ENCODE measurements around the gene HDAC4. TPM values are rescaled to one million over a fixed set of nuclear protein-coding genes. Genes with fewer than 3 reads are reported as not detected.

HDAC4 gene
- total RNA-seq, 1 experiment from 2014 or later, result 47.6 TPM

- TF ChIP-seq, protein P1, sequence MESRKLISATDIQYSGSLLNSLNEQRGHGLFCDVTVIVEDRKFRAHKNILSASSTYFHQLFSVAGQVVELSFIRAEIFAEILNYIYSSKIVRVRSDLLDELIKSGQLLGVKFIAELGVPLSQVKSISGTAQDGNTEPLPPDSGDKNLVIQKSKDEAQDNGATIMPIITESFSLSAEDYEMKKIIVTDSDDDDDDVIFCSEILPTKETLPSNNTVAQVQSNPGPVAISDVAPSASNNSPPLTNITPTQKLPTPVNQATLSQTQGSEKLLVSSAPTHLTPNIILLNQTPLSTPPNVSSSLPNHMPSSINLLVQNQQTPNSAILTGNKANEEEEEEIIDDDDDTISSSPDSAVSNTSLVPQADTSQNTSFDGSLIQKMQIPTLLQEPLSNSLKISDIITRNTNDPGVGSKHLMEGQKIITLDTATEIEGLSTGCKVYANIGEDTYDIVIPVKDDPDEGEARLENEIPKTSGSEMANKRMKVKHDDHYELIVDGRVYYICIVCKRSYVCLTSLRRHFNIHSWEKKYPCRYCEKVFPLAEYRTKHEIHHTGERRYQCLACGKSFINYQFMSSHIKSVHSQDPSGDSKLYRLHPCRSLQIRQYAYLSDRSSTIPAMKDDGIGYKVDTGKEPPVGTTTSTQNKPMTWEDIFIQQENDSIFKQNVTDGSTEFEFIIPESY (IDR thresholded peaks at IDR 0.05; ENCODE audit: extremely low read depth, insufficient replicate concordance, low read length), result no peak
- TF ChIP-seq CBX3 (IDR thresholded peaks at IDR 0.05; ENCODE audit: low read depth) (no peak), JUND (IDR thresholded peaks at IDR 0.05) (no peak), ZNF274 (IDR thresholded peaks at IDR 0.05; ENCODE audit: low read depth, low read length) (no peak)
Observed at GRCh38 chr2:239355724-239356123, 45.1 kb downstream of the HDAC4 start (continued).

- H3K9me2 ChIP-seq (ENCODE audit: insufficient read depth), result no peaks in the 10 kb centered on the region
- H3K79me2 ChIP-seq (ENCODE audit: insufficient read depth, low read length), result peaks cover 5% of the 10 kb centered on the region
- no peak overlapping the region for H3K9ac ChIP-seq (ENCODE audit: low read length)
- no peaks in the 10 kb centered on the region for H4K20me1 ChIP-seq (ENCODE audit: insufficient read depth)
- no peak overlapping the region for H3K27ac ChIP-seq (ENCODE audit: low read depth, low read length)
- 0 out of 4 replicates have a peak, but pooled peaks cover 2 to 7% of the 10 kb centered on the region in 2 experiments for H3K36me3 ChIP-seq (ENCODE audit: control insufficient read depth in 1 of 2, insufficient read depth in 2 of 2, low read length in 2 of 2)
- no TSS peak for BruUV-seq (replicated peaks)
- no peaks in the 10 kb centered on the region for H3K4me1 ChIP-seq (ENCODE audit: control insufficient read depth in 1 of 2, insufficient read depth in 2 of 2, low read length in 2 of 2)
- intact Hi-C loops (cut with micrococcal nuclease), result no loop called here
- ChIA-PET CTCF (no interaction called here), POLR2A (no interaction called here), RAD21 (ENCODE audit: low non-redundant PET in 1 of 2, low total read pairs in 2 of 2, uncharacterized antibody in 2 of 2, unreplicated experiment in 2 of 2) (no interaction called here)
- no peak overlapping the region for H2AFZ ChIP-seq (ENCODE audit: low read depth, low read length, poor library complexity, severe bottlenecking)
- ATAC-seq, result no peak
- no peak for DNase-seq (ENCODE audit: low read depth, low spot score)
- H3K4me3 ChIP-seq (replicated peaks in 1 of 2; ENCODE audit: low read depth in 1 of 2, low read length in 2 of 2), result no peak overlapping the region
- TF ChIP-seq, protein P2, sequence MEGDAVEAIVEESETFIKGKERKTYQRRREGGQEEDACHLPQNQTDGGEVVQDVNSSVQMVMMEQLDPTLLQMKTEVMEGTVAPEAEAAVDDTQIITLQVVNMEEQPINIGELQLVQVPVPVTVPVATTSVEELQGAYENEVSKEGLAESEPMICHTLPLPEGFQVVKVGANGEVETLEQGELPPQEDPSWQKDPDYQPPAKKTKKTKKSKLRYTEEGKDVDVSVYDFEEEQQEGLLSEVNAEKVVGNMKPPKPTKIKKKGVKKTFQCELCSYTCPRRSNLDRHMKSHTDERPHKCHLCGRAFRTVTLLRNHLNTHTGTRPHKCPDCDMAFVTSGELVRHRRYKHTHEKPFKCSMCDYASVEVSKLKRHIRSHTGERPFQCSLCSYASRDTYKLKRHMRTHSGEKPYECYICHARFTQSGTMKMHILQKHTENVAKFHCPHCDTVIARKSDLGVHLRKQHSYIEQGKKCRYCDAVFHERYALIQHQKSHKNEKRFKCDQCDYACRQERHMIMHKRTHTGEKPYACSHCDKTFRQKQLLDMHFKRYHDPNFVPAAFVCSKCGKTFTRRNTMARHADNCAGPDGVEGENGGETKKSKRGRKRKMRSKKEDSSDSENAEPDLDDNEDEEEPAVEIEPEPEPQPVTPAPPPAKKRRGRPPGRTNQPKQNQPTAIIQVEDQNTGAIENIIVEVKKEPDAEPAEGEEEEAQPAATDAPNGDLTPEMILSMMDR (IDR thresholded peaks at IDR 0.05 in 2 of 3, conservative IDR thresholded peaks at IDR 0.05 in 1 of 3; ENCODE audit: borderline replicate concordance in 1 of 3, insufficient read depth in 1 of 3, low read depth in 2 of 3, low read length in 2 of 3), result no peak
- TF ChIP-seq, protein P3, sequence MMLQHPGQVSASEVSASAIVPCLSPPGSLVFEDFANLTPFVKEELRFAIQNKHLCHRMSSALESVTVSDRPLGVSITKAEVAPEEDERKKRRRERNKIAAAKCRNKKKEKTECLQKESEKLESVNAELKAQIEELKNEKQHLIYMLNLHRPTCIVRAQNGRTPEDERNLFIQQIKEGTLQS (IDR thresholded peaks at IDR 0.05), result no peak
- TF ChIP-seq, protein P4, sequence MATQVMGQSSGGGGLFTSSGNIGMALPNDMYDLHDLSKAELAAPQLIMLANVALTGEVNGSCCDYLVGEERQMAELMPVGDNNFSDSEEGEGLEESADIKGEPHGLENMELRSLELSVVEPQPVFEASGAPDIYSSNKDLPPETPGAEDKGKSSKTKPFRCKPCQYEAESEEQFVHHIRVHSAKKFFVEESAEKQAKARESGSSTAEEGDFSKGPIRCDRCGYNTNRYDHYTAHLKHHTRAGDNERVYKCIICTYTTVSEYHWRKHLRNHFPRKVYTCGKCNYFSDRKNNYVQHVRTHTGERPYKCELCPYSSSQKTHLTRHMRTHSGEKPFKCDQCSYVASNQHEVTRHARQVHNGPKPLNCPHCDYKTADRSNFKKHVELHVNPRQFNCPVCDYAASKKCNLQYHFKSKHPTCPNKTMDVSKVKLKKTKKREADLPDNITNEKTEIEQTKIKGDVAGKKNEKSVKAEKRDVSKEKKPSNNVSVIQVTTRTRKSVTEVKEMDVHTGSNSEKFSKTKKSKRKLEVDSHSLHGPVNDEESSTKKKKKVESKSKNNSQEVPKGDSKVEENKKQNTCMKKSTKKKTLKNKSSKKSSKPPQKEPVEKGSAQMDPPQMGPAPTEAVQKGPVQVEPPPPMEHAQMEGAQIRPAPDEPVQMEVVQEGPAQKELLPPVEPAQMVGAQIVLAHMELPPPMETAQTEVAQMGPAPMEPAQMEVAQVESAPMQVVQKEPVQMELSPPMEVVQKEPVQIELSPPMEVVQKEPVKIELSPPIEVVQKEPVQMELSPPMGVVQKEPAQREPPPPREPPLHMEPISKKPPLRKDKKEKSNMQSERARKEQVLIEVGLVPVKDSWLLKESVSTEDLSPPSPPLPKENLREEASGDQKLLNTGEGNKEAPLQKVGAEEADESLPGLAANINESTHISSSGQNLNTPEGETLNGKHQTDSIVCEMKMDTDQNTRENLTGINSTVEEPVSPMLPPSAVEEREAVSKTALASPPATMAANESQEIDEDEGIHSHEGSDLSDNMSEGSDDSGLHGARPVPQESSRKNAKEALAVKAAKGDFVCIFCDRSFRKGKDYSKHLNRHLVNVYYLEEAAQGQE (IDR thresholded peaks at IDR 0.05; ENCODE audit: low read depth), result no peak
- TF ChIP-seq EZH2phosphoT487 (IDR thresholded peaks at IDR 0.05; ENCODE audit: borderline replicate concordance), result no peak
- no peak for TF ChIP-seq SIN3A (IDR thresholded peaks at IDR 0.05; ENCODE audit: low read depth)
- TF ChIP-seq CBX3 (IDR thresholded peaks at IDR 0.05; ENCODE audit: low read depth), result no peak
- TF ChIP-seq YY1 (IDR thresholded peaks at IDR 0.05; ENCODE audit: extremely low read depth, insufficient replicate concordance, low read depth, low read length), result no peak
- no peak for TF ChIP-seq POLR2A (IDR thresholded peaks at IDR 0.05; ENCODE audit: borderline replicate concordance, extremely low read depth, insufficient read depth, insufficient read length)
- no peak for TF ChIP-seq JUND (IDR thresholded peaks at IDR 0.05)
- H3K9me3 ChIP-seq (ENCODE audit: control insufficient read depth in 1 of 2, insufficient read depth in 1 of 2, low read depth in 1 of 2, low read length in 2 of 2), result peaks cover 8 to 10% of the 10 kb centered on the region in 2 experiments; a peak in 3 of 4 replicates
- no peak overlapping the region for H3K4me2 ChIP-seq (ENCODE audit: low read length)
- no peaks in the 10 kb centered on the region for H3K27me3 ChIP-seq (ENCODE audit: insufficient read depth, low read length)
Observed at GRCh38 chr2:239355139-239355538, 45.7 kb downstream of the HDAC4 start.
